Measurements from ENCODE around the gene TTC7B. TPM values are rescaled to one million over a fixed set of nuclear protein-coding genes. Genes with fewer than 3 reads are reported as not detected.

Gene TTC7B
- polyA plus RNA-seq, 1 donor from 2014 or later: 0.89 TPM

DNA sequence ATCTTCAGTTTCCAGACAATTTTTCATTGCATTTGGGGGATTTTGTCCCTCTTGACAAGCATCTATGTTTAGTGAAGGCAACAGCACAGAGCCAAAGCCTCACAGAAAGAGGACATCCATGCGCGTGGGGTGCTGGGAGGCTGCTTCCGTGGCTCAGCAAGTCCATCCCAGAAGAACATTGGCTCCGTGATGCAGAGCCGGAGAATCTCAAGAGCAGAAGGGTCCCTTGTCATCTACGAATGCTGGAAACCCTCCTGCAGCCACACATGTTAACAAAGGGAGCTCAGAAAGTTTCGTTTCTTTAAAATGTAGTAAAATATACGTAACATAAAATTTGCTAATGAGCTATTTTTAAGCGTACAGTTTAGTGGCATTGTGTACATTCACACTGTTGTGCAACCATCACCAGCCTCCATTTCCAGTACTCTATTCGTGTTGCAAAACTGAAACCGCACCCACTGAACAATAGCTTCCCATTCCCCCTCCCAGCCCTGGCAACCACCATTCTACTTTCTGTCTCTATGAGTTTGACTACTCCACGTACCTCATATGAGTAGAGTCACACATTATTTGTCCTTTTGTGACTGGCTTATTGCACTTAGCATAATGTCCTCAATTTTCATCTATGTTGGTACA, 185.9 kb downstream of the TTC7B start:
- peak overlapping the region in 1 of 4 donors; percentile 49 for H3K4me3 Mint-ChIP-seq
- peaks cover 0 to 10% (median 8%) of the 10 kb centered on the region in 3 donors for H3K4me1 Mint-ChIP-seq
- H3K36me3 Mint-ChIP-seq: no peaks in the 10 kb centered on the region
- H3K9me3 Mint-ChIP-seq: no peaks in the 10 kb centered on the region
- H3K27me3 Mint-ChIP-seq: peaks cover 1% of the 10 kb centered on the region
- no peak overlapping the region for H3K27ac Mint-ChIP-seq

DNA sequence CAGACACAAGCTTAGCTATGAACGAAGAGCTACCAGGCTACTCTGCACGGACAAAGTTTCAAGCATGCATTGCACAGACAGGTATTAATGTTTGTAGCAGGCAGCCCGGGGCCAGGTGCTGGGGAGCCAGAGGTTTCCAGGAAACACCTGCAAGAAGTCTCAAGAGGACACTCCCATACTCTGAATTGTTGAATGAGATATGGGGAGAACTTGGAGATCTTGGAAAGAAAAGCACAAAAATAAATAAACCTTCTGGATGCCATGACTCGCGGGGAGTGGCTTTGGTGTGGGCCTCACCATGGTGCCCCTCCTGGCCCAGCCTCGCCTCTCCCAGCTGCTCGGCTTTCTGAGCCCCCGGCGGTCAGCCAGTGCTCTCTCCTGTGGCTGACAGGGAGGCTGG, 186.8 kb downstream of the TTC7B start:
- H3K4me3 Mint-ChIP-seq: no peak overlapping the region
- no peaks in the 10 kb centered on the region for H3K36me3 Mint-ChIP-seq
- no peaks in the 10 kb centered on the region for H3K9me3 Mint-ChIP-seq
- no peak overlapping the region for H3K27ac Mint-ChIP-seq
- peaks cover 0 to 10% (median 8%) of the 10 kb centered on the region in 3 donors for H3K4me1 Mint-ChIP-seq
- peaks cover 1% of the 10 kb centered on the region for H3K27me3 Mint-ChIP-seq

DNA sequence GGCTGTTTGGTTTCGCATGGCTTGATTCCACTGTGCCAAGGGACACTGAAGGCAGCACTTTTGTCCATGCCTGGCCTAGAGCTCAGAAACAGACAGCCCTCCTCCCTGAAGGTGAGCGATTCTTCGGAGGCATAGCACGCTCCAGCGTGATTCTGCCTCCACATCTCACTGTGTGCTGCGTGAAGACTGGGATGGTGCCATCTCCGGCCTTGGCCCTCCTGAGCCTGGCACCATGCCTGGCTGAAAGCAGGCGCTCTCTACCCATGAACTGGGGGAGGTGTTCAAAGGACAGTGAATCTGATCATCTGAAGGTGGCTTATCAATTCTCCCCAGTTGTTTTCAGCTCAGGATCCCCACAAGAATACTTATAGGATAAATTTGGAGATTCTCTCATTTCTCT, 187.4 kb downstream of the TTC7B start:
- peaks cover 1% of the 10 kb centered on the region for H3K27me3 Mint-ChIP-seq
- no peak overlapping the region for H3K27ac Mint-ChIP-seq
- no peak overlapping the region for H3K4me3 Mint-ChIP-seq

DNA sequence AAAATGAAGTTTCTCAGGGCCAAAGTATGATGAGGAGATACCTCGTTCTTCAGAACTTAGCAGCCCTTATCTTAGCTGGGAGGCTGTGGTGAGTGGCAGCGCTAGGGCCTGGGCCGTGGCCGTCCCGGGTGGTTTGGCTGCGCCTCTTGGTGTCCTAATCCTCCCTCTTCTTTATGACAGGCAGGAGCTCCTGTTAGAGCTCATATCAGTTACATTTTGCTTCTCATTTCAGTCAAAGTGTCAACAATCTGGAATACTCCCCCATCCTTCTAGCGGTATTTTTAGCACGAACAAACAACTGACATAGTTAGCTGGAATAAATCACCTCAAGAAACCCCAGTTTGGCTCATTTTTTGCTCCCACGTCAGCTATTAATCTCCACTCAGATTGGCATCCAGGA, 188.8 kb downstream of the TTC7B start:
- no peaks in the 10 kb centered on the region for H3K36me3 Mint-ChIP-seq
- peaks cover 0 to 10% (median 8%) of the 10 kb centered on the region in 3 donors for H3K4me1 Mint-ChIP-seq
- H3K27ac Mint-ChIP-seq: no peak overlapping the region

More for the DNA sequence above, 187.4 kb downstream of the TTC7B start:
- H3K9me3 Mint-ChIP-seq: peaks cover 0 to 2% (median 0%) of the 10 kb centered on the region in 3 donors
- H3K4me1 Mint-ChIP-seq: peaks cover 0 to 10% (median 8%) of the 10 kb centered on the region in 3 donors
- H3K36me3 Mint-ChIP-seq: no peaks in the 10 kb centered on the region

DNA sequence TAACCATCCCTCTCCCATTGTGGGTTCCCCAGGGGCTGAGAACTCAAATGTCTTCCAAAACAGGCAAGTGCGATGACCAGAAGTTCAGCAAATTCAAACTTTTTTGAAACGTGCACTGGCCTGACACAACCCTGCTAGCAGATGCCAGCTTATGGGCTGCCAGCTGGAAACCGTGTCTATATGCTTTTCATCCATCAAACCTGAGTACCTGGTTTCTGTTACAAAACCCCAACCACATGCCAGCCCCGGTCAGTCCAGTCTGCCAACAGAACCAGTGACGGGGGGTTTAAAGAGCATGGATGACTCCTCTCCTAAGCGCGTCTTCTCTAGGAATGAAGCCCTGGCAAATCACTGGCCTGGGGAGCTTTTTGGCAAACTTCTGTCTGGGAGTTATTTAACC, 189.7 kb downstream of the TTC7B start:
- Mint-ChIP-seq H3K27me3 (peaks cover 1% of the 10 kb centered on the region), H3K4me3 (no peak overlapping the region), H3K27ac (no peak overlapping the region), H3K9me3 (peaks cover 0 to 2% (median 0%) of the 10 kb centered on the region in 3 donors), H3K36me3 (no peaks in the 10 kb centered on the region), H3K4me1 (peaks cover 0 to 6% (median 6%) of the 10 kb centered on the region in 3 donors)

More for the DNA sequence above, 188.8 kb downstream of the TTC7B start:
- Mint-ChIP-seq H3K4me3 (no peak overlapping the region), H3K9me3 (peaks cover 0 to 2% (median 0%) of the 10 kb centered on the region in 3 donors), H3K27me3 (peaks cover 1% of the 10 kb centered on the region)

DNA sequence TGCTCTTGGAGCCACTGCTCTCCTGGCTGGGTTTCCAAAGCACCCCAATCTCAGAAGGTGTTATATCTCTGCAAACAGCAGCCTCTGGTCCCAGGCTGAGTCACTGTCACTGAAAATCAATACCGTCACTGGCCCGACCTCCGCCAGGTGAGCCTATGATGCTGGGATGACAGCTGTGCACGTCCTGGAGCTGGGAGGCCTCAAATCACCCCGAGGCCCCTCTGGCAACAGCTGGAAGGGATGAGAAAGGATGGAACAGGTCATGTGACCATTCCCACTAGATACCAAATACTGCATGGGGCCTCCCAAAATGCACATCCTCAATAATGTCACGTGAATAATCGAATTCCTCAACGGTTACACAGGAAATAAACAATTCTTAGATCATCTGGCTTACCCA, 190.8 kb downstream of the TTC7B start:
- peaks cover 0 to under 1% (median 0%) of the 10 kb centered on the region in 3 donors for H3K4me1 Mint-ChIP-seq
- peaks cover 2% of the 10 kb centered on the region for H3K36me3 Mint-ChIP-seq
- no peak overlapping the region for H3K27ac Mint-ChIP-seq
- peaks cover 0 to 2% (median 0%) of the 10 kb centered on the region in 3 donors for H3K9me3 Mint-ChIP-seq
- no peak overlapping the region for H3K4me3 Mint-ChIP-seq
- no peaks in the 10 kb centered on the region for H3K27me3 Mint-ChIP-seq

DNA sequence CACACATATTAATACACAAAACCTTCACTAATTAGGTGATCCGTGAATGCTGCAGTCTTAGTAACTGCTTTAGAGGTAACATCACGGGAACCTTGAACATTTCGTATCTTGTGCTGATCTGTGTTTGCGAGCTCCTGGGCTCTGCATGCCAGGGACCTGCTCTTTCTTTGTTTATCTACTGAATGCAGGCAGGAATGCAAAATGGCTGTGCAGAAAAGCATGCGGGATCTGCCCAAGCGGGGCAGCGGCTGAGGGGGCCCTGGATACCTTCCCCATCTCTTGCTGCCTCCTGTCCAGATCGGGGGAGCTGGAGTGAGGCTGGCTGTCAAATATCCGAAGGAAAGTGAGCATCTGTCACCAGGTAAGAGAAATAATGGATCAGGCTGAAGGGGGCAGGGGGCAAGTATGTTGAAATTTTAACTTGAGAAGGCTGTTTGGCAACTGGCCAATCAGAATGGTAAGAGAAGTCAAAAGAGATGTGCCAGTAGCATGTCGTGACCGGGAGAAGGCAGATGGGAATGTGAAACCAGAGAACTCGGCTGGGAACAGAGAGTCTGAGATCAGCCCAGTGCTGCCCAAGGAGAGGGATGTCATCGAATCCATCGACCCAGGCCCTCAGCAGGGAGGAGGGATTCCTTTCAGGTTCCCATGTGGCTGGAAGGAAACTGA, 191.4 kb downstream of the TTC7B start:
- H3K9me3 Mint-ChIP-seq: peaks cover 0 to 2% (median 0%) of the 10 kb centered on the region in 3 donors

DNA sequence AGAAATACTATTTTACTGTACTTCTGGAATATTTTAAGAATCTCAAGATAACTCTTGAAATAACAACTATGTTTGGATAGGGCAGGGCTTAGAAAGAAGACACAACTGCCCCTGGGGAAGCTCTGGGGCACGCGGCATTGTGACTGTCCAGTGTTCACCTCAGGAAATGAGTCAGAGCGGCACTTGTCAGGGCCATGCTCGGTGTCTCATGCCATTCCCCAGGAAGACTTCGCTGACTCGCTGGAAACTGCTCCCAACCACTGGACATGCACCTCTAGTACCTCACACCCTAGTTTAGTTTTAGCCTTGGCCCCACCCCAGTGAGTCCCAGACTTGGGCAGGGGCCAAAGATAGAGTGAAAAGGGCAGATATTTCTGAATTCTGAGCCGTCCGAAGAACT, 192.0 kb downstream of the TTC7B start:
- H3K4me1 Mint-ChIP-seq: no peaks in the 10 kb centered on the region
- peaks cover 0 to 2% (median 0%) of the 10 kb centered on the region in 3 donors for H3K9me3 Mint-ChIP-seq
- H3K36me3 Mint-ChIP-seq: peaks cover 2% of the 10 kb centered on the region
- H3K4me3 Mint-ChIP-seq: no peak overlapping the region
- no peak overlapping the region for H3K27ac Mint-ChIP-seq
- H3K27me3 Mint-ChIP-seq: no peaks in the 10 kb centered on the region

More for the DNA sequence above, 191.4 kb downstream of the TTC7B start:
- H3K36me3 Mint-ChIP-seq: peaks cover 2% of the 10 kb centered on the region
- no peaks in the 10 kb centered on the region for H3K4me1 Mint-ChIP-seq
- no peak overlapping the region for H3K4me3 Mint-ChIP-seq
- no peaks in the 10 kb centered on the region for H3K27me3 Mint-ChIP-seq
- H3K27ac Mint-ChIP-seq: peak overlapping the region in 1 of 3 donors; percentile 31

DNA sequence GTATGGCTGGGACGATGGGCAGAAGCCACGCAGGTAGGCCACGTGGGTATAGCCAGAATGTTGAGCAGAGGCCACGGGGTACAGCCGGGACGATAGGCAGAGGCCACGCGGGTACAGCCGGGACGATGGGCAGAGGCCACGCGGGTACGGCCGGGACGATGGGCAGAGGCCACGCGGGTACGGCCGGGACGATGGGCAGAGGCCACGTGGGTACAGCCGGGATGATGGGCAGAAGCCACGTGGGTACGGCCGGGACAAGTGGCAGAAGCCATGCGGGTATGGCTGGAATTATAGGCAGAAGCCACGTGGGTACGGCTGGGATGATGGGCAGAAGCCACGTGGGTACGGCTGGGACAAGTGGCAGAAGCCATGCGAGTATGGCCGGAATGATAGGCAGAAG, 195.0 kb downstream of the TTC7B start:
- Mint-ChIP-seq H3K36me3 (peaks cover 2% of the 10 kb centered on the region), H3K4me3 (no peak overlapping the region), H3K9me3 (peaks cover 0 to 4% (median 0%) of the 10 kb centered on the region in 3 donors), H3K4me1 (no peaks in the 10 kb centered on the region), H3K27me3 (no peaks in the 10 kb centered on the region), H3K27ac (no peak overlapping the region)

DNA sequence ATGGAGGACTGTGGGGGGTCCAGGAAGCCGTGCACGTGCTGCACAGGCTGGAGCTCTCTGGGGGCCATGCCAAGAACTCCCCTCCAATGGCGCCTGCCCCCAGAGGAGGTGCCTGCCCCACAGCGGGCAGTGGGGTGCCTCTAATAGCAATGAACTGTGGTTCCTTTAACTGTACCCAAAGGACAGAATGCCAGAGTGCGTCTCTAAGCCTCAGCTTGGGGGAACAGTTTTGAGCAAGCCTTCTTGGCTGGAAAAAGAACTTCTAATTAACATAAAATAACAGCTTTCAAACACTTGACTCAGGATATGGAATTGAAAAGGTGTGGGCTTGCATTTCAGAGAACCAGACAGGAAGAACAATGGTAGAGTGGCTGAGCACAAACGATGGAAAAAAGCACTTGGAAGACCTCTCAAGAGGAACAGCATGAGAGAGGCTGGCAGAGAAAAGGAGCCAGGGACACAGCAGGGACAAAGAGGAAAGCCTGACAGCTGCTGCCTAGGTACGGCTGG, 195.6 kb downstream of the TTC7B start:
- Mint-ChIP-seq H3K36me3 (peaks cover 2% of the 10 kb centered on the region), H3K27ac (no peak overlapping the region), H3K4me1 (no peaks in the 10 kb centered on the region), H3K27me3 (no peaks in the 10 kb centered on the region), H3K9me3 (peaks cover 0 to 4% (median 0%) of the 10 kb centered on the region in 3 donors), H3K4me3 (no peak overlapping the region)

DNA sequence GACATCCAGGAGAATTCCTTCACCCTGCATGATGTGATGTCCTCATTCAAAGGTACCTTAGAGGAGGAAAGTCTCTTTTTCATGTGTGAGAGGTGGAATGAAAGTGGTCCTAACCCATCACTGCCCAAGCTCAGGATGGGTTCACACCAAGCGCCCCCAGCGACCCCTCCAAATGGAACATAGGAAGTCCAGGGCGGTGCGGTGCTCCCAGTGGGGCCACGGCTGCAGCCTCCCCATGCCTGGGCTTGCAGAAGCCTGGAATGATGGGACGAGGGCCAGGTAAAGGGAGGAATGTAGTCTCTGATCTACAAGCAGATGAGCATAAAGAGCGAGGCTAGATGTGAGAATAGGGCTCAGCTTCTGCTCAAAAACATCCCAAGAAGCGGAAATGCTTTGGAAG, 196.3 kb downstream of the TTC7B start:
- Mint-ChIP-seq H3K4me1 (no peaks in the 10 kb centered on the region), H3K36me3 (peaks cover 2% of the 10 kb centered on the region), H3K27ac (no peak overlapping the region), H3K4me3 (no peak overlapping the region), H3K9me3 (peaks cover 0 to 4% (median 0%) of the 10 kb centered on the region in 3 donors), H3K27me3 (no peaks in the 10 kb centered on the region)

DNA sequence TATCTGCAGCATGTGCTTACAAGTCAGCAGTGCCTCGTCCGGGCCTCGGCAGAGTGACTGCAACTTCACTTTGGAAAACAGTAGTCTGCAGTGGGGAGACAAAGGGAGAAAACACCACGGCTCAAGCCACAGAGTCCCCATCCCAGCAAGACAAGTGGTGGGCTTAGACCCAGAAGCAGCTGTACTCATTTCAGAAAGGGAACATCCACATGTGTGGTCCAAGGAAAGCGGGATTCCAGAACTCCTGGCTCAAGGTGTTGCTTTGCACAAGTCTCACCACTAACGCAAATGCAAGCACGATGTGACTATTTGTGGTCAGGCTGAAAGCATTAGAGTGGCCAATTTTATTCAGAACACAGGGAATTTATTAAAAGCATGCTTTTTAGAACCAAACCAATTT, 198.3 kb downstream of the TTC7B start:
- H3K36me3 Mint-ChIP-seq: peaks cover 2% of the 10 kb centered on the region
- H3K9me3 Mint-ChIP-seq: peaks cover 0 to 2% (median 0%) of the 10 kb centered on the region in 3 donors
- no peak overlapping the region for H3K4me3 Mint-ChIP-seq
- H3K27me3 Mint-ChIP-seq: no peaks in the 10 kb centered on the region
- H3K4me1 Mint-ChIP-seq: no peaks in the 10 kb centered on the region
- H3K27ac Mint-ChIP-seq: no peak overlapping the region

DNA sequence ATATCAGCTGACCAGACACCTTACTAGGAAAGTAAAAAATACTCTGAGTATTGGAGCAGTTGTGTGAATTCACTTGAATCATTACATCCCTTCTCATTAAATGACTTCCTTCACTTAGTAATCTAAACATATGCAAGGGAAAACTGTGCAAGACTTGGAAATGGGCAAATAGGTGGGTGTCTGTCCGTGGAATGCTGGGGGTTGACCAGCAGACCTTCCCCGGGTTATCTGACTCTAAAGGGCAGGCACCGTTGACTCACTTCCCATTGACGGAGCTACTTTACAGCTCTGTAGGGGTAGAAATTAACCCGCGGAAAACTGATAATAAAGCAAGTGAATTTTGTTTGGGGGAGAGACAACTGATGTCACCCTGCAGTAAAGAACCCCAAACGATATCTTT, 199.3 kb downstream of the TTC7B start:
- Mint-ChIP-seq H3K27me3 (no peaks in the 10 kb centered on the region), H3K4me1 (no peaks in the 10 kb centered on the region)

DNA sequence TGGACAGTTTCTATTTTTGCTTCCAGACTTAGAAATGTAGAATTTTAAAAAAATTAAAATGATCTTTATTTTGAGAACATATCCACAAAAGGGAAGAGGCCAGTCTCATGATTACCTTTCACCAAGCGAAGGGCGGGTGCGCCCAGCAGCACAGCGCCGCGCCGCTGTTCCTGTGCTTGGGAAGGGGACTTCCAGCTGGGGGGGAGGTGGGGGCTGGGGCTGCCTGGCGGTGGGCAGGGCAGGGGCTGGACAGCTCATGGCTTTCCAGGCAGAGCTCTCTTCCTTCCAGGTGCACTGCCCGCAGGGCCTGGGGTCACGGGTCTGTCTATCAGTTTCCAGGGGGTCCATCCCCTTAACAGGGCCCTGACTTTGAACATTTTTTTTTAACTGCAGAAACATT, 199.9 kb downstream of the TTC7B start:
- H3K27ac Mint-ChIP-seq: no peak overlapping the region
- H3K27me3 Mint-ChIP-seq: no peaks in the 10 kb centered on the region
- peaks cover 2% of the 10 kb centered on the region for H3K36me3 Mint-ChIP-seq
- H3K4me3 Mint-ChIP-seq: no peak overlapping the region
- H3K9me3 Mint-ChIP-seq: peaks cover 0 to 2% (median 0%) of the 10 kb centered on the region in 3 donors
- H3K4me1 Mint-ChIP-seq: no peaks in the 10 kb centered on the region

More for the DNA sequence above, 199.3 kb downstream of the TTC7B start:
- no peak overlapping the region for H3K27ac Mint-ChIP-seq
- no peak overlapping the region for H3K4me3 Mint-ChIP-seq
- H3K36me3 Mint-ChIP-seq: peaks cover 2% of the 10 kb centered on the region
- peaks cover 0 to 2% (median 0%) of the 10 kb centered on the region in 3 donors for H3K9me3 Mint-ChIP-seq

DNA sequence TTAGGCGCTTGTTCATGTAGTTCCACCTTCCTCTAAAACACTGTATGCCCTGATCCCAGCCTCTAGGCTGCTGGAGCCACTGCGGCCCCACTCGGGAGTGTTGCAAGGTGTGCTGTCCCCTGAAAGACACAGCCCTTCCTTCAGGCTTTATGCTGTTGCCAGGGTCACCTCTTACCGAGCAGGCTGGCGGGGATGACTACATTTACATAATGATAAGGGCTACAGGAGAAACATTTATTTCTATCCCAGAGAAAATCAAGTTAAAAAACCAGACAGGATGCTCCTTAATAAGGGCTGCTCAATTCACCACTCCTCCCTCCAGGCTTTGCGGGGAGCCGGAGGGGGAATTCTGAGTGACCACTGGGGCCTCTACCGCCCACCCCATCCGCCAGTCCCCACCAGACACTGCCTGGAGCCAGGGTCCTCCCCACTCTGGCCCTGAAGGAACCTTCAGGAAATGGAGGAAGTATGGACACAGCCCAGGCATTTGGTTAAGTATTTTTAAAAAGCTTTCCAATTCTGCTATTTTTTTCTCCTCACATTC, 200.6 kb downstream of the TTC7B start:
- Mint-ChIP-seq H3K9me3 (peaks cover 0 to 2% (median 0%) of the 10 kb centered on the region in 3 donors), H3K4me3 (no peak overlapping the region), H3K36me3 (no peaks in the 10 kb centered on the region), H3K27me3 (no peaks in the 10 kb centered on the region), H3K27ac (no peak overlapping the region), H3K4me1 (peaks cover 0 to 1% (median 0%) of the 10 kb centered on the region in 3 donors)
